HEK293T (cell line): ENCODE results near the gene KY.

Experiments
- BHLHE40 ChIP-seq: fragments of 450-650 bp; IDR thresholded peaks from 2 replicates; pipeline ENCODE4 v1.6.1; 2016; ENCODE audit warnings: mild to moderate bottlenecking, moderate library complexity, borderline replicate concordance
- HDGF ChIP-seq: fragments of 450-650 bp; IDR thresholded peaks from 2 replicates; pipeline ENCODE4 v1.6.1; 2017; ENCODE audit warnings: antibody characterized with exemption, borderline replicate concordance

- TF ChIP-seq BHLHE40, result no peak
- TF ChIP-seq HDGF, result no peak
Observed at GRCh38 chr3:134576831-134577230, 74.0 kb downstream of the KY start.
